Measurements from ENCODE around the gene MAN2C1.

MAN2C1 gene

GRCh38 chr15:75360391-75360790 is 8.0 kb downstream of the MAN2C1 start:
- H3K36me3 ChIP-seq (ENCODE audit: control insufficient read depth in 1 of 2, insufficient read depth in 2 of 2, low read length in 2 of 2), result peaks cover 33 to 87% of the 10 kb centered on the region in 2 donors

GRCh38 chr15:75359537-75360250 is 8.7 kb downstream of the MAN2C1 start:
- peaks cover 32 to 87% of the 10 kb centered on the region in 2 donors for H3K36me3 ChIP-seq (ENCODE audit: control insufficient read depth in 1 of 2, insufficient read depth in 2 of 2, low read length in 2 of 2)
- H3K27me3 ChIP-seq (ENCODE audit: low read depth, low read length), result no peaks in the 10 kb centered on the region
- H3K27ac ChIP-seq (ENCODE audit: low read length), result no peak overlapping the region
- no peaks in the 10 kb centered on the region for H3K9me3 ChIP-seq (ENCODE audit: control insufficient read depth in 1 of 2, low read length in 2 of 2)
- H3K4me1 ChIP-seq (ENCODE audit: control insufficient read depth in 1 of 2, insufficient read depth in 2 of 2, low read length in 2 of 2), result no peaks in the 10 kb centered on the region
- H3K4me3 ChIP-seq (ENCODE audit: low read depth in 1 of 2, low read length in 2 of 2), result no peak overlapping the region

More at GRCh38 chr15:75360391-75360790, 8.0 kb downstream of the MAN2C1 start:
- no peaks in the 10 kb centered on the region for H3K27me3 ChIP-seq (ENCODE audit: low read depth, low read length)
- no peak overlapping the region for H3K4me3 ChIP-seq (ENCODE audit: low read depth in 1 of 2, low read length in 2 of 2)
- no peaks in the 10 kb centered on the region for H3K4me1 ChIP-seq (ENCODE audit: control insufficient read depth in 1 of 2, insufficient read depth in 2 of 2, low read length in 2 of 2)
- H3K27ac ChIP-seq (ENCODE audit: low read length), result no peak overlapping the region
- no peaks in the 10 kb centered on the region for H3K9me3 ChIP-seq (ENCODE audit: control insufficient read depth in 1 of 2, low read length in 2 of 2)

GRCh38 chr15:75358771-75359536 is 9.5 kb downstream of the MAN2C1 start:
- H3K36me3 ChIP-seq (ENCODE audit: control insufficient read depth in 1 of 2, insufficient read depth in 2 of 2, low read length in 2 of 2), result peaks cover 27 to 81% of the 10 kb centered on the region in 2 donors
- no peaks in the 10 kb centered on the region for H3K4me1 ChIP-seq (ENCODE audit: control insufficient read depth in 1 of 2, insufficient read depth in 2 of 2, low read length in 2 of 2)
- no peaks in the 10 kb centered on the region for H3K27me3 ChIP-seq (ENCODE audit: low read depth, low read length)
- no peaks in the 10 kb centered on the region for H3K9me3 ChIP-seq (ENCODE audit: control insufficient read depth in 1 of 2, low read length in 2 of 2)
- H3K27ac ChIP-seq (ENCODE audit: low read length), result no peak overlapping the region
- H3K4me3 ChIP-seq (ENCODE audit: low read depth in 1 of 2, low read length in 2 of 2), result no peak overlapping the region

GRCh38 chr15:75357976-75358673 is 10.3 kb downstream of the MAN2C1 start:
- Histone ChIP-seq H3K4me1 (ENCODE audit: control insufficient read depth in 1 of 2, insufficient read depth in 2 of 2, low read length in 2 of 2) (no peaks in the 10 kb centered on the region), H3K36me3 (ENCODE audit: control insufficient read depth in 1 of 2, insufficient read depth in 2 of 2, low read length in 2 of 2) (peaks cover 23 to 76% of the 10 kb centered on the region in 2 donors), H3K9me3 (ENCODE audit: control insufficient read depth in 1 of 2, low read length in 2 of 2) (no peaks in the 10 kb centered on the region), H3K27ac (ENCODE audit: low read length) (no peak overlapping the region), H3K27me3 (ENCODE audit: low read depth, low read length) (no peaks in the 10 kb centered on the region), H3K4me3 (ENCODE audit: low read depth in 1 of 2, low read length in 2 of 2) (no peak overlapping the region)

- Histone ChIP-seq H3K27ac (ENCODE audit: low read length) (no peak overlapping the region), H3K27me3 (ENCODE audit: low read depth, low read length) (no peaks in the 10 kb centered on the region), H3K4me3 (ENCODE audit: low read depth in 1 of 2, low read length in 2 of 2) (no peak overlapping the region), H3K4me1 (ENCODE audit: control insufficient read depth in 1 of 2, insufficient read depth in 2 of 2, low read length in 2 of 2) (no peaks in the 10 kb centered on the region), H3K9me3 (ENCODE audit: control insufficient read depth in 1 of 2, low read length in 2 of 2) (no peaks in the 10 kb centered on the region), H3K36me3 (ENCODE audit: control insufficient read depth in 1 of 2, insufficient read depth in 2 of 2, low read length in 2 of 2) (peaks cover 18 to 60% of the 10 kb centered on the region in 2 donors)
Observed at GRCh38 chr15:75356517-75356916, 11.9 kb downstream of the MAN2C1 start.

- H3K9me3 ChIP-seq (ENCODE audit: control insufficient read depth in 1 of 2, low read length in 2 of 2), result no peaks in the 10 kb centered on the region
- H3K36me3 ChIP-seq (ENCODE audit: control insufficient read depth in 1 of 2, insufficient read depth in 2 of 2, low read length in 2 of 2), result peaks cover 18 to 54% of the 10 kb centered on the region in 2 donors
- no peak overlapping the region for H3K27ac ChIP-seq (ENCODE audit: low read length)
- H3K4me1 ChIP-seq (ENCODE audit: control insufficient read depth in 1 of 2, insufficient read depth in 2 of 2, low read length in 2 of 2), result no peaks in the 10 kb centered on the region
- no peak overlapping the region for H3K4me3 ChIP-seq (ENCODE audit: low read depth in 1 of 2, low read length in 2 of 2)
- no peaks in the 10 kb centered on the region for H3K27me3 ChIP-seq (ENCODE audit: low read depth, low read length)
Observed at GRCh38 chr15:75356006-75356405, 12.4 kb downstream of the MAN2C1 start.

- Histone ChIP-seq H3K36me3 (ENCODE audit: control insufficient read depth in 1 of 2, insufficient read depth in 2 of 2, low read length in 2 of 2) (peaks cover 18 to 48% of the 10 kb centered on the region in 2 donors), H3K4me3 (ENCODE audit: low read depth in 1 of 2, low read length in 2 of 2) (no peak overlapping the region)
Observed at GRCh38 chr15:75355369-75355768, 13.0 kb downstream of the MAN2C1 start.

GRCh38 chr15:75354454-75354853 is 14.0 kb downstream of the MAN2C1 start:
- Histone ChIP-seq H3K36me3 (ENCODE audit: control insufficient read depth in 1 of 2, insufficient read depth in 2 of 2, low read length in 2 of 2) (peaks cover 16 to 41% of the 10 kb centered on the region in 2 donors), H3K4me3 (ENCODE audit: low read depth in 1 of 2, low read length in 2 of 2) (no peak overlapping the region)

More at GRCh38 chr15:75355369-75355768, 13.0 kb downstream of the MAN2C1 start:
- H3K9me3 ChIP-seq (ENCODE audit: control insufficient read depth in 1 of 2, low read length in 2 of 2), result no peaks in the 10 kb centered on the region
- no peak overlapping the region for H3K27ac ChIP-seq (ENCODE audit: low read length)
- no peaks in the 10 kb centered on the region for H3K4me1 ChIP-seq (ENCODE audit: control insufficient read depth in 1 of 2, insufficient read depth in 2 of 2, low read length in 2 of 2)
- no peaks in the 10 kb centered on the region for H3K27me3 ChIP-seq (ENCODE audit: low read depth, low read length)

GRCh38 chr15:75353604-75354003 is 14.8 kb downstream of the MAN2C1 start:
- Histone ChIP-seq H3K4me1 (ENCODE audit: control insufficient read depth in 1 of 2, insufficient read depth in 2 of 2, low read length in 2 of 2) (peaks cover 0 to 8% of the 10 kb centered on the region in 2 donors), H3K4me3 (ENCODE audit: low read depth in 1 of 2, low read length in 2 of 2) (no peak overlapping the region), H3K36me3 (ENCODE audit: control insufficient read depth in 1 of 2, insufficient read depth in 2 of 2, low read length in 2 of 2) (peaks cover 9 to 34% of the 10 kb centered on the region in 2 donors), H3K9me3 (ENCODE audit: control insufficient read depth in 1 of 2, low read length in 2 of 2) (no peaks in the 10 kb centered on the region), H3K27ac (ENCODE audit: low read length) (no peak overlapping the region), H3K27me3 (ENCODE audit: low read depth, low read length) (no peaks in the 10 kb centered on the region)

More at GRCh38 chr15:75354454-75354853, 14.0 kb downstream of the MAN2C1 start:
- no peaks in the 10 kb centered on the region for H3K4me1 ChIP-seq (ENCODE audit: control insufficient read depth in 1 of 2, insufficient read depth in 2 of 2, low read length in 2 of 2)
- H3K9me3 ChIP-seq (ENCODE audit: control insufficient read depth in 1 of 2, low read length in 2 of 2), result no peaks in the 10 kb centered on the region
- H3K27me3 ChIP-seq (ENCODE audit: low read depth, low read length), result no peaks in the 10 kb centered on the region
- H3K27ac ChIP-seq (ENCODE audit: low read length), result no peak overlapping the region

- Histone ChIP-seq H3K36me3 (ENCODE audit: control insufficient read depth in 1 of 2, insufficient read depth in 2 of 2, low read length in 2 of 2) (peaks cover 6 to 25% of the 10 kb centered on the region in 2 donors), H3K27me3 (ENCODE audit: low read depth, low read length) (no peaks in the 10 kb centered on the region), H3K27ac (ENCODE audit: low read length) (no peak overlapping the region)
Observed at GRCh38 chr15:75352186-75353080, 16.0 kb downstream of the MAN2C1 start.

More at GRCh38 chr15:75352186-75353080, 16.0 kb downstream of the MAN2C1 start:
- H3K4me1 ChIP-seq (ENCODE audit: control insufficient read depth in 1 of 2, insufficient read depth in 2 of 2, low read length in 2 of 2), result peaks cover 0 to 10% of the 10 kb centered on the region in 2 donors
- no peak overlapping the region for H3K4me3 ChIP-seq (ENCODE audit: low read depth in 1 of 2, low read length in 2 of 2)
- H3K9me3 ChIP-seq (ENCODE audit: control insufficient read depth in 1 of 2, low read length in 2 of 2), result no peaks in the 10 kb centered on the region

Data from muscle layer of duodenum (tissue), 2 donors.